HG02885 (cell line): ENCODE measurements around the gene G3BP1.
"Not testable (repeated sequence)": the region's sequence is repeated elsewhere in the genome, so short reads cannot be mapped to it uniquely, and the experiment has no call there.

Experiments
- ATAC-seq: cut with Tn5 transposase; IDR thresholded peaks from one replicate; pipeline ENCODE4 v1.9.1; 2021; ENCODE audit warnings: mild to moderate bottlenecking; ENCODE audit not compliant: unreplicated experiment, poor library complexity

The G3BP1 gene

GRCh38 chr5:151847871-151848270 lies 76.1 kb downstream of the G3BP1 start:
- no peak for ATAC-seq

- no peak for ATAC-seq
These were observed 83.9 kb downstream of the G3BP1 start for GRCh38 chr5:151855701-151856100.

- ATAC-seq = no peak
These were observed 85.1 kb downstream of the G3BP1 start for GRCh38 chr5:151856861-151857260.

- not testable (repeated sequence) for ATAC-seq
These were observed 89.1 kb downstream of the G3BP1 start for GRCh38 chr5:151860867-151861266.
